Activated B cell treated with CpG ODN at 0.5 μM for 24 hours (primary cell): ENCODE measurements around the gene CHMP1A. TPM values are rescaled to one million over a fixed set of nuclear protein-coding genes. Genes with fewer than 3 reads are reported as not detected.

Experiments
- ATAC-seq: fragments of 200-7000 bp; cut with Tn5 transposase; one replicate; pipeline ENCODE4 v1.10.0; 2021; ENCODE audit warnings: low read depth, mild to moderate bottlenecking, moderate library complexity
- CTCF ChIA-PET: fragments of 350-600 bp; sonication (Branson Sonifier 250); formaldehyde crosslinking; loops from one replicate; lab custom pipeline; 2021; ENCODE audit warnings: antibody characterized with exemption; lab: Charles Lee
- POLR2A ChIA-PET: fragments of 350-600 bp; sonication (Branson Sonifier 250); formaldehyde crosslinking; loops from one replicate; lab custom pipeline; 2021; ENCODE audit warnings: antibody characterized with exemption; lab: Charles Lee
- DNase-seq: peaks from one replicate; pipeline ENCODE4 v3.0.0; 2022
- H3K27ac Mint-ChIP-seq: one replicate; pipeline ENCODE4 v1.8.0; 2020; ENCODE audit warnings: mixed read lengths
- H3K27me3 Mint-ChIP-seq: one replicate; pipeline ENCODE4 v1.8.0; 2021; ENCODE audit warnings: mixed read lengths
- H3K36me3 Mint-ChIP-seq: one replicate; pipeline ENCODE4 v1.8.0; 2021; ENCODE audit warnings: low read depth, mixed read lengths
- H3K4me1 Mint-ChIP-seq: one replicate; pipeline ENCODE4 v1.8.0; 2021; ENCODE audit warnings: mixed read lengths
- H3K4me3 Mint-ChIP-seq: one replicate; pipeline ENCODE4 v1.8.0; 2020; ENCODE audit warnings: mild to moderate bottlenecking, mixed read lengths
- H3K9me3 Mint-ChIP-seq: one replicate; pipeline ENCODE4 v1.8.0; 2020; ENCODE audit warnings: mixed read lengths
- CTCF ChIP-seq: fragments of 200-600 bp; IDR thresholded peaks from one replicate; pipeline ENCODE4 v1.8.0; 2022; ENCODE audit warnings: antibody characterized with exemption, mild to moderate bottlenecking
- intact Hi-C: fragments of 100-400 bp; cut with micrococcal nuclease; formaldehyde crosslinking; loops from one replicate; pipeline ENCODE4 v1.15.1; 2024
- total RNA-seq: library from RNA; stranded (reverse); gene quantifications from 2 replicates; pipeline ENCODE4 v1.2.3, GENCODE V29; 2022

The CHMP1A gene
- total RNA-seq, 1 donor from 2014 or later: 98.7 TPM

GRCh38 chr16:89598199-89598598 is 59.3 kb downstream of the CHMP1A start:
- no peaks in the 10 kb centered on the region for H3K36me3 Mint-ChIP-seq
- intact Hi-C loops: no loop called here
- ATAC-seq (no peak), DNase-seq (no peak)
- H3K4me3 Mint-ChIP-seq: no peak overlapping the region
- CTCF ChIA-PET: no interaction called here
- no peak for TF ChIP-seq CTCF
- no peaks in the 10 kb centered on the region for H3K9me3 Mint-ChIP-seq
- H3K27ac Mint-ChIP-seq: no peak overlapping the region
- peaks cover 8% of the 10 kb centered on the region for H3K4me1 Mint-ChIP-seq
- POLR2A ChIA-PET: no interaction called here
- H3K27me3 Mint-ChIP-seq: peaks cover 5% of the 10 kb centered on the region

- DNase-seq (no peak), ATAC-seq (no peak)
- ChIA-PET CTCF (no interaction called here), POLR2A (no interaction called here)
- intact Hi-C loops: no loop called here
- no peak overlapping the region for H3K27ac Mint-ChIP-seq
- H3K27me3 Mint-ChIP-seq: no peaks in the 10 kb centered on the region
- H3K4me1 Mint-ChIP-seq: no peaks in the 10 kb centered on the region
- TF ChIP-seq CTCF: no peak
- H3K9me3 Mint-ChIP-seq: no peaks in the 10 kb centered on the region
- H3K4me3 Mint-ChIP-seq: no peak overlapping the region
- H3K36me3 Mint-ChIP-seq: no peaks in the 10 kb centered on the region
These were observed 60.4 kb downstream of the CHMP1A start for GRCh38 chr16:89596957-89597649.

GRCh38 chr16:89596061-89596689 is 61.3 kb downstream of the CHMP1A start:
- Mint-ChIP-seq H3K4me3 (no peak overlapping the region), H3K4me1 (no peaks in the 10 kb centered on the region), H3K27me3 (no peaks in the 10 kb centered on the region), H3K36me3 (no peaks in the 10 kb centered on the region), H3K27ac (no peak overlapping the region), H3K9me3 (no peaks in the 10 kb centered on the region)
- ATAC-seq: no peak
- intact Hi-C loops: no loop called here
- no peak for TF ChIP-seq CTCF
- DNase-seq: no peak
- ChIA-PET POLR2A (no interaction called here), CTCF (no interaction called here)

GRCh38 chr16:89595330-89596060 is 62.0 kb downstream of the CHMP1A start:
- intact Hi-C loops: no loop called here
- ChIA-PET POLR2A (no interaction called here), CTCF (no interaction called here)
- Mint-ChIP-seq H3K9me3 (no peaks in the 10 kb centered on the region), H3K27ac (no peak overlapping the region), H3K4me3 (no peak overlapping the region), H3K4me1 (no peaks in the 10 kb centered on the region), H3K36me3 (no peaks in the 10 kb centered on the region), H3K27me3 (no peaks in the 10 kb centered on the region)
- DNase-seq (no peak), ATAC-seq (no peak)
- no peak for TF ChIP-seq CTCF

Other genes starting within 250 kb of the CHMP1A start
- 216 and 243 TPM in 2 replicates for gene ANKRD11, start 167.1 kb downstream of the CHMP1A start, total RNA-seq
- 84.7 and 102 TPM in 2 replicates for gene SPG7, start 149.3 kb downstream of the CHMP1A start, total RNA-seq
- gene RPL13, start 97.0 kb downstream of the CHMP1A start, total RNA-seq: 3,566 and 4,063 TPM in 2 replicates
- gene CPNE7, start 82.0 kb downstream of the CHMP1A start, total RNA-seq: 2.0 and 2.7 TPM in 2 replicates
- gene DPEP1, start 44.1 kb downstream of the CHMP1A start, total RNA-seq: not detected in 2 replicates
- gene SPATA33, start 128 bp upstream of the CHMP1A start, total RNA-seq: 8.5 TPM in 2 replicates
- gene CDK10, start 29.0 kb upstream of the CHMP1A start, total RNA-seq: 67.9 and 76.1 TPM in 2 replicates
- 6.9 and 7.0 TPM in 2 replicates for gene SPATA2L, start 44.0 kb upstream of the CHMP1A start, total RNA-seq
- gene VPS9D1, start 63.2 kb upstream of the CHMP1A start, total RNA-seq: 6.6 and 7.4 TPM in 2 replicates
- 43.8 and 52.0 TPM in 2 replicates for gene ZNF276, start 63.8 kb upstream of the CHMP1A start, total RNA-seq
- gene FANCA, start 158.9 kb upstream of the CHMP1A start, total RNA-seq: 27.7 and 33.7 TPM in 2 replicates
- gene SPIRE2, start 170.8 kb upstream of the CHMP1A start, total RNA-seq: 0.46 and 1.2 TPM in 2 replicates
- 256 and 273 TPM in 2 replicates for gene TCF25, start 215.9 kb upstream of the CHMP1A start, total RNA-seq